Right lobe of liver (tissue), 4 donors: ENCODE measurements around the gene IL19.

Experiments
- POLR2A ChIP-seq: fragments of 450-650 bp; IDR thresholded peaks from one replicate; pipeline ENCODE4 v1.6.1; 2017; ENCODE audit warnings: antibody characterized with exemption, mild to moderate bottlenecking
- TF ChIP-seq, protein P1 (sequence below), 4 donors: fragments of 200-600 bp in 3 of 4; fragments of 450-650 bp in 1 of 4; IDR thresholded peaks; one replicate each; pipeline versions ENCODE4 v1.5.1 to v1.8.0; 2016 to 2022; ENCODE audit warnings: antibody characterized with exemption in 4 of 4, mild to moderate bottlenecking in 2 of 4
- donor health status: DM: no; HTN: no; CAD: no.
- donor health status: DM: no; HTN: no; CAD: no.
- donor health status: DM: no; HTN: yes; CAD: no.

DNA sequence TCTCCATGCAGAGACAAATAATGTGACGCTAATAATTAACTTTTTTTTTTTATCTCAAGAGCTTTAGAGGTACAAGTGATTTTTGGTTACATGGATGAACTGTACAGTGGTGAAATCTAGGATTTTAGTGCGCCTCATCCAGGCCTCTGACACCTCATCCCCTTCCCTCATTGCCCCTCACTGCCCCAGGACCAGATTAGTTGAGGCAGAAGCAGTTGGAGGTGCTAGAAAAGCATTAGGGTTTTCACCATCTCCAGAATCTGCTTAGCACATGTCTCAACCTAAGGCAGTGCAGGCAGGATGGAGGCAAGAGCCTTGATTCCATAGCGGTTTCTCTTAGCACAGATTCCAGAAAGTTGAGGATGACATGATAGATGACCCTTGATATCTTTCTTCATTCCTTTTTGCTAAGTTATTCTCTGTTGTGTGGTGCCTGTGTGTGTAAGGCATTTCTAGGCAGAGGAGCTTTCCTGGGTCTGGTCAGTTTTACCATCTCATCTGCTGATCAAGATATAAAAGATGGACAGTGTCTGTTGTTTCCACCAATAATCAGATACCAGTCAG lies 18.0 kb downstream of the IL19 start:
- TF ChIP-seq, protein P1, sequence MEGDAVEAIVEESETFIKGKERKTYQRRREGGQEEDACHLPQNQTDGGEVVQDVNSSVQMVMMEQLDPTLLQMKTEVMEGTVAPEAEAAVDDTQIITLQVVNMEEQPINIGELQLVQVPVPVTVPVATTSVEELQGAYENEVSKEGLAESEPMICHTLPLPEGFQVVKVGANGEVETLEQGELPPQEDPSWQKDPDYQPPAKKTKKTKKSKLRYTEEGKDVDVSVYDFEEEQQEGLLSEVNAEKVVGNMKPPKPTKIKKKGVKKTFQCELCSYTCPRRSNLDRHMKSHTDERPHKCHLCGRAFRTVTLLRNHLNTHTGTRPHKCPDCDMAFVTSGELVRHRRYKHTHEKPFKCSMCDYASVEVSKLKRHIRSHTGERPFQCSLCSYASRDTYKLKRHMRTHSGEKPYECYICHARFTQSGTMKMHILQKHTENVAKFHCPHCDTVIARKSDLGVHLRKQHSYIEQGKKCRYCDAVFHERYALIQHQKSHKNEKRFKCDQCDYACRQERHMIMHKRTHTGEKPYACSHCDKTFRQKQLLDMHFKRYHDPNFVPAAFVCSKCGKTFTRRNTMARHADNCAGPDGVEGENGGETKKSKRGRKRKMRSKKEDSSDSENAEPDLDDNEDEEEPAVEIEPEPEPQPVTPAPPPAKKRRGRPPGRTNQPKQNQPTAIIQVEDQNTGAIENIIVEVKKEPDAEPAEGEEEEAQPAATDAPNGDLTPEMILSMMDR (IDR thresholded peaks at IDR 0.05) = no peak
- TF ChIP-seq POLR2A = no peak
